Keratinocyte (primary cell): ENCODE results near the gene RPL13A. TPM values are rescaled to one million over a fixed set of nuclear protein-coding genes. Genes with fewer than 3 reads are reported as not detected.

Experiments used
- DNase-seq: peaks from one replicate; pipeline ENCODE4 v3.0.0-alpha.2; 2011; ENCODE audit warnings: low read depth, missing footprints, low spot score
- FAIRE-seq: peaks from 2 replicates; lab custom pipeline; 2011; peaks lifted over from hg19 to GRCh38; lab: Jason Lieb, UNC
- H2AFZ ChIP-seq: 2 replicates; pipeline ENCODE4 v1.6.0; 2012; ENCODE audit warnings: low read length, control low read depth, inconsistent platforms; ENCODE audit not compliant: control insufficient read depth
- H3K27ac ChIP-seq: 2 replicates; pipeline ENCODE4 v1.5.1; 2011; ENCODE audit warnings: low read length; ENCODE audit not compliant: control insufficient read depth, insufficient read depth
- H3K27me3 ChIP-seq: 3 replicates; pipeline ENCODE4 v1.6.0; 2011; ENCODE audit warnings: low read length; ENCODE audit not compliant: control insufficient read depth, insufficient read depth; ENCODE audit errors: extremely low read depth
- H3K36me3 ChIP-seq, 2 experiments: 2 replicates in 1 of 2; 3 replicates in 1 of 2; pipeline ENCODE4 v1.5.1; 2011; ENCODE audit warnings: low read length in 2 of 2, mild to moderate bottlenecking in 1 of 2; ENCODE audit not compliant: control insufficient read depth in 2 of 2, insufficient read depth in 2 of 2; ENCODE audit errors: extremely low read depth in 1 of 2
- H3K4me1 ChIP-seq: 3 replicates; pipeline ENCODE4 v1.5.1; 2011; ENCODE audit warnings: low read length; ENCODE audit not compliant: control insufficient read depth, insufficient read depth; ENCODE audit errors: extremely low read depth
- H3K4me2 ChIP-seq: 3 replicates; pipeline ENCODE4 v1.6.0; 2011; ENCODE audit warnings: low read depth, low read length; ENCODE audit not compliant: control insufficient read depth, insufficient read depth; ENCODE audit errors: extremely low read depth
- H3K4me3 ChIP-seq, 3 experiments: fragments of 200-600 bp in 1 of 3; sonication (generic) in 1 of 3; 2 replicates in 2 of 3; 3 replicates in 1 of 3; pipeline ENCODE4 v1.5.1; 2011 to 2016; ENCODE audit warnings: low read length in 3 of 3, mild to moderate bottlenecking in 3 of 3, control low read depth in 2 of 3, inconsistent platforms in 1 of 3, low read depth in 1 of 3, mixed read lengths in 1 of 3, mixed run types in 1 of 3, moderate library complexity in 1 of 3; ENCODE audit not compliant: control insufficient read depth in 2 of 3, insufficient read depth in 2 of 3; ENCODE audit errors: extremely low read depth in 1 of 3
- H3K79me2 ChIP-seq: 2 replicates; pipeline ENCODE4 v1.6.0; 2012; ENCODE audit warnings: low read length; ENCODE audit not compliant: control insufficient read depth, insufficient read depth
- H3K9ac ChIP-seq: 3 replicates; pipeline ENCODE4 v1.6.0; 2011; ENCODE audit warnings: low read length; ENCODE audit not compliant: control insufficient read depth, insufficient read depth; ENCODE audit errors: extremely low read depth
- H3K9me1 ChIP-seq: 3 replicates; pipeline ENCODE4 v1.6.0; 2011; ENCODE audit warnings: low read length; ENCODE audit not compliant: control insufficient read depth, insufficient read depth; ENCODE audit errors: extremely low read depth
- H3K9me3 ChIP-seq: 2 replicates; pipeline ENCODE4 v1.5.1; 2012; ENCODE audit warnings: low read depth, low read length; ENCODE audit not compliant: control insufficient read depth
- H4K20me1 ChIP-seq: 3 replicates; pipeline ENCODE4 v1.6.0; 2011; ENCODE audit warnings: low read length; ENCODE audit not compliant: control insufficient read depth, insufficient read depth; ENCODE audit errors: extremely low read depth
- CTCF ChIP-seq, 3 experiments: IDR thresholded peaks in 1 of 3; conservative IDR thresholded peaks in 1 of 3; optimal IDR thresholded peaks in 1 of 3; 2 replicates in 2 of 3; 3 replicates in 1 of 3; pipeline versions ENCODE3 to v1.5.1; 2011; ENCODE audit warnings: low read length in 3 of 3, mild to moderate bottlenecking in 3 of 3, moderate library complexity in 2 of 3, control low read depth in 1 of 3, inconsistent platforms in 1 of 3; ENCODE audit not compliant: insufficient read depth in 2 of 3; ENCODE audit errors: extremely low read depth in 1 of 3
- EZH2 ChIP-seq: IDR thresholded peaks from one replicate; pipeline ENCODE4 v1.6.1; 2012; ENCODE audit warnings: inconsistent platforms, mild to moderate bottlenecking, low read length, moderate library complexity
- dilution Hi-C: fragments of 300-500 bp; cut with MboI; formaldehyde crosslinking; loops from one replicate; pipeline ENCODE4 v1.7.0; 2020; ENCODE audit warnings: low sequenced_read_pairs; ENCODE audit not compliant: extremely low pct_ligation_motif_present
- polyA plus RNA-seq, 5 experiments: library from polyadenylated mRNA; depleted of rRNA in 3 of 5; stranded (reverse) in 3 of 5; stranded (forward) in 1 of 5; unstranded in 1 of 5; fragments of >200 nt; gene quantifications; 1 replicate in 1 of 5; 2 replicates in 3 of 5; 3 replicates in 1 of 5; pipeline versions ENCODE4 v1.2.1 to v1.2.3, GENCODE V29; 2011 to 2012; ENCODE audit warnings: missing spikeins in 2 of 5, low read depth in 1 of 5, low replicate concordance in 1 of 5
- small RNA-seq, 3 experiments: library from RNA; depleted of rRNA; stranded (forward); fragments of <200 nt; gene quantifications; one replicate each; pipeline ENCODE3, GENCODE V24; 2012; ENCODE audit warnings: low read depth in 3 of 3, low replicate concordance in 1 of 3; ENCODE audit not compliant: insufficient read length in 3 of 3

Gene RPL13A
- polyA plus RNA-seq, 1 donor (not counting 4 experiments of a cell fraction or from before 2014, with no cell fraction given) = 3,383 TPM

- H3K4me2 ChIP-seq = no peak overlapping the region
- no peak overlapping the region for H2AFZ ChIP-seq
- no peaks in the 10 kb centered on the region for H3K9me1 ChIP-seq
- FAIRE-seq = no peak
- H3K27me3 ChIP-seq = no peaks in the 10 kb centered on the region
- no peaks in the 10 kb centered on the region for H3K9me3 ChIP-seq
- H3K27ac ChIP-seq = no peak overlapping the region
- peaks cover 3% of the 10 kb centered on the region for H3K4me1 ChIP-seq
- dilution Hi-C loops = no loop called here
- no peaks in the 10 kb centered on the region for H4K20me1 ChIP-seq
- no peak for DNase-seq
- no peak overlapping the region for H3K4me3 ChIP-seq
- TF ChIP-seq EZH2 = no peak
- no peak for TF ChIP-seq CTCF (optimal IDR thresholded peaks at IDR 0.05 in 1 of 3, IDR thresholded peaks at IDR 0.05 in 1 of 3, conservative IDR thresholded peaks at IDR 0.05 in 1 of 3; ENCODE audit: extremely low read depth in 1 of 3, insufficient read depth in 2 of 3, low read length in 3 of 3)
- no peaks in the 10 kb centered on the region for H3K36me3 ChIP-seq
- H3K79me2 ChIP-seq = no peaks in the 10 kb centered on the region
- no peak overlapping the region for H3K9ac ChIP-seq
These were observed 51.2 kb downstream of the RPL13A start for GRCh38 chr19:49538643-49539042.

- DNase-seq (no peak), FAIRE-seq (no peak)
- H3K9me1 ChIP-seq = no peaks in the 10 kb centered on the region
- no peak overlapping the region for H2AFZ ChIP-seq
- dilution Hi-C loops = no loop called here
- H3K4me1 ChIP-seq = peaks cover under 1% of the 10 kb centered on the region
- no peaks in the 10 kb centered on the region for H3K36me3 ChIP-seq
- H3K9me3 ChIP-seq = no peaks in the 10 kb centered on the region
- H4K20me1 ChIP-seq = no peaks in the 10 kb centered on the region
- TF ChIP-seq CTCF (optimal IDR thresholded peaks at IDR 0.05 in 1 of 3, IDR thresholded peaks at IDR 0.05 in 1 of 3, conservative IDR thresholded peaks at IDR 0.05 in 1 of 3; ENCODE audit: extremely low read depth in 1 of 3, insufficient read depth in 2 of 3, low read length in 3 of 3) = no peak
- TF ChIP-seq EZH2 = no peak
- H3K27ac ChIP-seq = no peak overlapping the region
- no peak overlapping the region for H3K9ac ChIP-seq
- H3K27me3 ChIP-seq = no peaks in the 10 kb centered on the region
- H3K79me2 ChIP-seq = no peaks in the 10 kb centered on the region
- H3K4me2 ChIP-seq = no peak overlapping the region
- no peak overlapping the region for H3K4me3 ChIP-seq
These were observed 52.0 kb downstream of the RPL13A start for GRCh38 chr19:49539192-49539952.

Small RNAs within 50 kb of the gene (small RNA-seq; reads per million reads assigned to genes)
- gene COX6CP7 (0 reads per million in 3 experiments), gene MIR150 (0 to 1.0 (median 0.50) reads per million in 3 experiments), gene SNORD32A (0 reads per million in 3 experiments), gene SNORD33 (0 reads per million in 3 experiments), gene SNORD34 (0 reads per million in 3 experiments), gene SNORD35A (0 reads per million in 3 experiments), gene SNORD35B (0 reads per million in 3 experiments)

Other genes with a start within 250 kb of the RPL13A start
- gene SLC6A16, start 162.4 kb upstream of the RPL13A start, polyA plus RNA-seq = 0.04 TPM in 1 of 3 replicates, not detected in the others
- not detected in 3 replicates for gene CD37, start 152.2 kb upstream of the RPL13A start, polyA plus RNA-seq
- 6.4 to 13.6 TPM (median 8.9 TPM) in 3 replicates for gene TEAD2, start 125.2 kb upstream of the RPL13A start, polyA plus RNA-seq
- 0.10 TPM in 1 of 3 replicates, not detected in the others for gene DKKL1, start 123.7 kb upstream of the RPL13A start, polyA plus RNA-seq
- gene KASH5, start 99.4 kb upstream of the RPL13A start, polyA plus RNA-seq = not detected in 3 replicates
- gene PTH2, start 64.2 kb upstream of the RPL13A start, polyA plus RNA-seq = not detected in 3 replicates
- gene GFY, start 62.2 kb upstream of the RPL13A start, polyA plus RNA-seq = not detected in 3 replicates
- gene SLC17A7, start 46.1 kb upstream of the RPL13A start, polyA plus RNA-seq = 0.04 to 0.12 TPM (median 0.04 TPM) in 3 replicates
- gene PIH1D1, start 35.8 kb upstream of the RPL13A start, polyA plus RNA-seq = 29.0 to 40.7 TPM (median 37.8 TPM) in 3 replicates
- gene ALDH16A1, start 34.4 kb upstream of the RPL13A start, polyA plus RNA-seq = 7.1 to 12.2 TPM (median 9.8 TPM) in 3 replicates
- 0.80 to 1.7 TPM (median 1.3 TPM) in 3 replicates for gene FLT3LG, start 13.4 kb upstream of the RPL13A start, polyA plus RNA-seq
- gene RPS11, start 8.8 kb downstream of the RPL13A start, polyA plus RNA-seq = 2,569 to 3,320 TPM (median 2,868 TPM) in 3 replicates
- 12.0 to 12.8 TPM (median 12.3 TPM) in 3 replicates for gene FCGRT, start 25.1 kb downstream of the RPL13A start, polyA plus RNA-seq
- 0.10 to 0.14 TPM in 2 of 3 replicates, not detected in the other for gene RCN3, start 40.4 kb downstream of the RPL13A start, polyA plus RNA-seq
- 36.6 to 63.6 TPM (median 42.7 TPM) in 3 replicates for gene NOSIP, start 92.9 kb downstream of the RPL13A start, polyA plus RNA-seq
- 5.2 to 7.5 TPM (median 5.3 TPM) in 3 replicates for gene PRRG2, start 93.7 kb downstream of the RPL13A start, polyA plus RNA-seq
- gene PRR12, start 103.6 kb downstream of the RPL13A start, polyA plus RNA-seq = 0.35 to 1.1 TPM (median 0.42 TPM) in 3 replicates
- 98.1 to 184 TPM (median 154 TPM) in 3 replicates for gene RRAS, start 152.5 kb downstream of the RPL13A start, polyA plus RNA-seq
- 3.4 to 20.9 TPM (median 5.8 TPM) in 3 replicates for gene SCAF1, start 154.6 kb downstream of the RPL13A start, polyA plus RNA-seq
- 50.4 to 67.5 TPM (median 57.7 TPM) in 3 replicates for gene IRF3, start 178.2 kb downstream of the RPL13A start, polyA plus RNA-seq
- gene BCL2L12, start 178.3 kb downstream of the RPL13A start, polyA plus RNA-seq = 11.8 to 14.8 TPM (median 14.0 TPM) in 3 replicates
- 280 to 322 TPM (median 311 TPM) in 3 replicates for gene PRMT1, start 189.7 kb downstream of the RPL13A start, polyA plus RNA-seq
- 0.73 to 0.76 TPM (median 0.73 TPM) in 3 replicates for gene ADM5, start 202.0 kb downstream of the RPL13A start, polyA plus RNA-seq
- 0.39 to 0.49 TPM (median 0.41 TPM) in 3 replicates for gene CPT1C, start 203.5 kb downstream of the RPL13A start, polyA plus RNA-seq